ENCODE results near the gene ACR.

Gene ACR

GRCh38 chr22:50719814-50720300 is 18.1 kb upstream of the ACR start:
- POLR2A ChIA-PET, result no interaction called here
- CTCF ChIA-PET, result interaction anchor here (1.0 kb wide), 1 partner anchor 26 kb away, joined by 3 read pairs; no protein-coding TSS in a partner anchor
- no peak for TF ChIP-seq TARDBP (IDR thresholded peaks at IDR 0.05)
- TF ChIP-seq HDGF (IDR thresholded peaks at IDR 0.05; ENCODE audit: borderline replicate concordance), result no peak
- TF ChIP-seq PKNOX1 (IDR thresholded peaks at IDR 0.05), result no peak
- DNase-seq (ENCODE audit: extremely low spot score), result no peak

GRCh38 chr22:50720301-50721256 is 17.4 kb upstream of the ACR start:
- CTCF ChIA-PET, result interaction anchor here (1.0 kb wide), 1 partner anchor 27 kb away, joined by 3 read pairs; no protein-coding TSS in a partner anchor
- TF ChIP-seq SP1 (IDR thresholded peaks at IDR 0.05) (no peak), ELF4 (IDR thresholded peaks at IDR 0.05) (no peak), TARDBP (IDR thresholded peaks at IDR 0.05) (no peak), ARNT (IDR thresholded peaks at IDR 0.05) (no peak)
- POLR2A ChIA-PET, result no interaction called here
- no peak for DNase-seq (ENCODE audit: extremely low spot score)

GRCh38 chr22:50721257-50721844 is 16.7 kb upstream of the ACR start:
- no peak for DNase-seq (ENCODE audit: extremely low spot score)
- TF ChIP-seq TARDBP (IDR thresholded peaks at IDR 0.05) (no peak), CTBP1 (IDR thresholded peaks at IDR 0.05; ENCODE audit: borderline replicate concordance) (no peak), LEF1 (IDR thresholded peaks at IDR 0.05; ENCODE audit: borderline replicate concordance) (no peak), HDGF (IDR thresholded peaks at IDR 0.05; ENCODE audit: borderline replicate concordance) (no peak), PKNOX1 (IDR thresholded peaks at IDR 0.05) (no peak), FOXK2 (IDR thresholded peaks at IDR 0.05) (no peak), ELF4 (IDR thresholded peaks at IDR 0.05) (no peak), BHLHE40 (IDR thresholded peaks at IDR 0.05; ENCODE audit: borderline replicate concordance) (no peak), ZNF384 (IDR thresholded peaks at IDR 0.05) (no peak), FOXA1 (IDR thresholded peaks at IDR 0.05) (no peak), NFRKB (IDR thresholded peaks at IDR 0.05) (no peak), L3MBTL2 (conservative IDR thresholded peaks at IDR 0.05) (no peak), ARNT (IDR thresholded peaks at IDR 0.05) (no peak), FOXM1 (IDR thresholded peaks at IDR 0.05; ENCODE audit: borderline replicate concordance) (no peak), SUZ12 (IDR thresholded peaks at IDR 0.05) (no peak), SP1 (IDR thresholded peaks at IDR 0.05) (no peak)
- CTCF ChIA-PET, result no interaction called here
- POLR2A ChIA-PET, result no interaction called here

GRCh38 chr22:50722048-50722701 is 15.8 kb upstream of the ACR start:
- no peak for TF ChIP-seq LEF1 (IDR thresholded peaks at IDR 0.05; ENCODE audit: borderline replicate concordance)
- TF ChIP-seq CTBP1 (IDR thresholded peaks at IDR 0.05; ENCODE audit: borderline replicate concordance), result no peak
- no peak for TF ChIP-seq ELF4 (IDR thresholded peaks at IDR 0.05)
- TF ChIP-seq BHLHE40 (IDR thresholded peaks at IDR 0.05; ENCODE audit: borderline replicate concordance), result no peak
- no peak for TF ChIP-seq SP1 (IDR thresholded peaks at IDR 0.05)
- TF ChIP-seq SUZ12 (IDR thresholded peaks at IDR 0.05), result no peak
- TF ChIP-seq TARDBP (IDR thresholded peaks at IDR 0.05), result no peak
- TF ChIP-seq ARNT (IDR thresholded peaks at IDR 0.05), result no peak
- TF ChIP-seq FOXM1 (IDR thresholded peaks at IDR 0.05; ENCODE audit: borderline replicate concordance), result no peak
- TF ChIP-seq ZNF384 (IDR thresholded peaks at IDR 0.05), result no peak
- TF ChIP-seq NFRKB (IDR thresholded peaks at IDR 0.05), result no peak
- TF ChIP-seq L3MBTL2 (conservative IDR thresholded peaks at IDR 0.05), result no peak
- no peak for TF ChIP-seq FOXA1 (IDR thresholded peaks at IDR 0.05)
- TF ChIP-seq PKNOX1 (IDR thresholded peaks at IDR 0.05), result no peak
- ChIA-PET POLR2A (no interaction called here), CTCF (no interaction called here)
- DNase-seq (ENCODE audit: extremely low spot score), result no peak

GRCh38 chr22:50722716-50723428 is 15.1 kb upstream of the ACR start:
- ChIA-PET CTCF (no interaction called here), POLR2A (interaction anchor here (1.2 kb wide), 1 partner anchor 9 kb away, joined by 4 read pairs; no protein-coding TSS in a partner anchor)
- TF ChIP-seq CTBP1 (IDR thresholded peaks at IDR 0.05; ENCODE audit: borderline replicate concordance) (no peak), FOXK2 (IDR thresholded peaks at IDR 0.05) (no peak), ELF4 (IDR thresholded peaks at IDR 0.05) (no peak), BHLHE40 (IDR thresholded peaks at IDR 0.05; ENCODE audit: borderline replicate concordance) (no peak), FOXM1 (IDR thresholded peaks at IDR 0.05; ENCODE audit: borderline replicate concordance) (no peak), ZNF384 (IDR thresholded peaks at IDR 0.05) (no peak), HDGF (IDR thresholded peaks at IDR 0.05; ENCODE audit: borderline replicate concordance) (no peak), SP1 (IDR thresholded peaks at IDR 0.05) (no peak), FOXA1 (IDR thresholded peaks at IDR 0.05) (no peak), L3MBTL2 (conservative IDR thresholded peaks at IDR 0.05) (no peak), LEF1 (IDR thresholded peaks at IDR 0.05; ENCODE audit: borderline replicate concordance) (no peak), NFRKB (IDR thresholded peaks at IDR 0.05) (no peak), TARDBP (IDR thresholded peaks at IDR 0.05) (no peak), SUZ12 (IDR thresholded peaks at IDR 0.05) (no peak), ARNT (IDR thresholded peaks at IDR 0.05) (no peak), PKNOX1 (IDR thresholded peaks at IDR 0.05) (no peak)
- no peak for DNase-seq (ENCODE audit: extremely low spot score)
